D721Med (cell line): ENCODE data around the gene FILIP1L.

Experiments used
- DNase-seq: peaks from one replicate; pipeline ENCODE4 v3.0.0; 2011; ENCODE audit warnings: low spot score; ENCODE audit not compliant: insufficient read length
- FAIRE-seq: peaks from 2 replicates; lab custom pipeline; 2011; peaks lifted over from hg19 to GRCh38; lab: Jason Lieb, UNC
- CTCF ChIP-seq: IDR thresholded peaks from 2 replicates; pipeline ENCODE4 v1.5.1; 2012; ENCODE audit warnings: mild to moderate bottlenecking, control low read depth; ENCODE audit not compliant: insufficient read depth; ENCODE audit errors: missing control alignments

The FILIP1L gene

GRCh38 chr3:100127792-100128191, 13.5 kb upstream of the FILIP1L start:
- no peak for FAIRE-seq
- TF ChIP-seq CTCF, result no peak
- no peak for DNase-seq

- no peak for FAIRE-seq
- no peak for DNase-seq
- no peak for TF ChIP-seq CTCF
These were observed 11.0 kb upstream of the FILIP1L start for GRCh38 chr3:100125161-100125938.

DNA sequence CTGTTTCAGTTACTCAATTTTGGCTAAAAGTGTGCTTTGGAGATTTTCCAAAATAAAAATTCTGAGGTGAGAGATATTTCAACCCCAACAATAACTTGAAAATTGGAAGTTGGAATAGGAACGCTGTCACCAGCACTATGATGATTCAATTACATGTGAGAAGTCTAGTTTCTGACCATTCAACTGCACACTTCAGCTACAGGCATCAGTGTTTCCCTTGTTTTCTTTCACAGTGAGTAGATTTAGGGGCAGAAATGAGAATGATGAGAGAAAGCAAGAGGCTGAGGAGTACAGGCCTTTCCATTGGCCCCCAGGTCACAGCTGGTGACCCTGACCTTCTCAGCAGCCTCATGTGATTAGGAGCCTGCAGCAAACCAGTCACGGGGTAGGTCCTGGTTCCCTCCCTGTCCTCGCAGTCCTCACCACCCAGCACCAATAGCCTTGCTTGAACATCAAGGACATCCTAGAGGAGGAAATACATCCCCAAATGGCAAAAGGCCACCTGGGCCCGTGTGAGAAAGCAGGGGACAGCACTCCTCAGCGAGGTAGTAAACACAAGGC, 10.0 kb upstream of the FILIP1L start:
- TF ChIP-seq CTCF, result no peak
- no peak for DNase-seq

GRCh38 chr3:100123112-100123511, 8.8 kb upstream of the FILIP1L start:
- FAIRE-seq (no peak), DNase-seq (no peak)
- no peak for TF ChIP-seq CTCF

More for the DNA sequence above, 10.0 kb upstream of the FILIP1L start:
- no peak for FAIRE-seq

- TF ChIP-seq CTCF, result no peak
- DNase-seq, result no peak
- FAIRE-seq, result no peak
These were observed 8.0 kb upstream of the FILIP1L start for GRCh38 chr3:100122321-100122720.

DNA sequence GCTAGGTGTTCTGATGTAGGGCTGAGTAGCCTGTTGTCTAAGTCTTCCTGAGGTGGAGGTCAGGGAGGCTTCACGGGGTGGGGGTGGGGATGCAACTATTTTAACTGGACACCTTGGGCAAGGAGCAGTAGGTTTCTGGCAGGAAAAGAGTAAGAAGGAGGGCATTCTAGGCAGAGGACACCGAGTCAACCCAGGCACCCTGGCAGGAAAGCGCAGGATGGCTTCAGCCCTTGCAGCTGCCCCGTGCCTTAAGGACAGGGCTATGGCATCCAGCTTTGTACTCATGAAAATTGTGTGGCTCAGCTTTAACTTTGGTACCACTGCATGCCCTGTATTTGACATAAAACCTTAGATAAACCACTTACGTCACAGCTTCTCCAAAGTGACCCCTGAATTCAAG, 6.4 kb upstream of the FILIP1L start:
- no peak for TF ChIP-seq CTCF
- DNase-seq (no peak), FAIRE-seq (no peak)

GRCh38 chr3:100120012-100120411, 5.7 kb upstream of the FILIP1L start:
- no peak for DNase-seq

More at GRCh38 chr3:100120012-100120411, 5.7 kb upstream of the FILIP1L start:
- TF ChIP-seq CTCF, result no peak
- no peak for FAIRE-seq
